Progenitor cell of endocrine pancreas (in vitro differentiated cells): Measurements from ENCODE around the gene KCNIP1. TPM values are rescaled to one million over a fixed set of nuclear protein-coding genes. Genes with fewer than 3 reads are reported as not detected.

Source experiments
- DNase-seq: peaks from one replicate; pipeline ENCODE4 v3.0.0; 2021; ENCODE audit warnings: low spot score; ENCODE audit not compliant: unreplicated experiment
- H3K27ac Mint-ChIP-seq: 2 replicates; pipeline ENCODE4 v1.8.0; 2021; ENCODE audit warnings: mild to moderate bottlenecking, moderate library complexity, mixed read lengths
- H3K27me3 Mint-ChIP-seq: 2 replicates; pipeline ENCODE4 v1.8.0; 2021; ENCODE audit warnings: mixed read lengths
- H3K36me3 Mint-ChIP-seq: 2 replicates; pipeline ENCODE4 v1.8.0; 2022; ENCODE audit warnings: mixed read lengths; ENCODE audit not compliant: insufficient read depth
- H3K4me1 Mint-ChIP-seq: 2 replicates; pipeline ENCODE4 v1.8.0; 2021; ENCODE audit warnings: low read depth, mixed read lengths
- H3K4me3 Mint-ChIP-seq: 2 replicates; pipeline ENCODE4 v1.8.0; 2021; ENCODE audit warnings: low read depth, mild to moderate bottlenecking, moderate library complexity, mixed read lengths
- H3K9me3 Mint-ChIP-seq: 2 replicates; pipeline ENCODE4 v1.8.0; 2021; ENCODE audit warnings: low read depth, mixed read lengths
- CTCF ChIP-seq: fragments of 200-600 bp; sonication (generic); IDR thresholded peaks from one replicate; pipeline ENCODE4 v1.5.0; 2021; ENCODE audit warnings: antibody characterized with exemption, mild to moderate bottlenecking; ENCODE audit not compliant: unreplicated experiment
- total RNA-seq: library from RNA; stranded (reverse); gene quantifications from 2 replicates; pipeline ENCODE4 v1.2.1, GENCODE V29; 2021

Gene KCNIP1
- total RNA-seq, 1 donor from 2014 or later = 18.2 TPM

- peaks cover 16% of the 10 kb centered on the region for H3K27me3 Mint-ChIP-seq
- DNase-seq = no peak
- no peak overlapping the region for H3K4me3 Mint-ChIP-seq
- no peaks in the 10 kb centered on the region for H3K36me3 Mint-ChIP-seq
- H3K4me1 Mint-ChIP-seq = peaks cover 21% of the 10 kb centered on the region
- no peak overlapping the region for H3K27ac Mint-ChIP-seq
- TF ChIP-seq CTCF = no peak
- H3K9me3 Mint-ChIP-seq = no peaks in the 10 kb centered on the region
These were observed 19.9 kb upstream of the KCNIP1 start for GRCh38 chr5:170483701-170484458.

- no peak for TF ChIP-seq CTCF
- Mint-ChIP-seq H3K4me3 (no peak overlapping the region), H3K4me1 (peaks cover 18% of the 10 kb centered on the region), H3K36me3 (no peaks in the 10 kb centered on the region), H3K27ac (no peak overlapping the region), H3K27me3 (peaks cover 17% of the 10 kb centered on the region), H3K9me3 (no peaks in the 10 kb centered on the region)
- DNase-seq = no peak
These were observed 19.4 kb upstream of the KCNIP1 start for GRCh38 chr5:170484459-170484831.

GRCh38 chr5:170484847-170485615 is 18.8 kb upstream of the KCNIP1 start:
- no peak overlapping the region for H3K4me3 Mint-ChIP-seq
- H3K36me3 Mint-ChIP-seq = no peaks in the 10 kb centered on the region
- DNase-seq = no peak
- H3K27ac Mint-ChIP-seq = no peak overlapping the region
- TF ChIP-seq CTCF = no peak
- H3K9me3 Mint-ChIP-seq = no peaks in the 10 kb centered on the region
- H3K27me3 Mint-ChIP-seq = peaks cover 17% of the 10 kb centered on the region
- peaks cover 12% of the 10 kb centered on the region for H3K4me1 Mint-ChIP-seq

- Mint-ChIP-seq H3K9me3 (no peaks in the 10 kb centered on the region), H3K4me1 (peaks cover 7% of the 10 kb centered on the region), H3K36me3 (no peaks in the 10 kb centered on the region), H3K27me3 (peaks cover 17% of the 10 kb centered on the region), H3K4me3 (no peak overlapping the region), H3K27ac (no peak overlapping the region)
- no peak for DNase-seq
- TF ChIP-seq CTCF = no peak
These were observed 18.3 kb upstream of the KCNIP1 start for GRCh38 chr5:170485616-170485911.

- Mint-ChIP-seq H3K9me3 (no peaks in the 10 kb centered on the region), H3K4me3 (no peak overlapping the region), H3K36me3 (no peaks in the 10 kb centered on the region), H3K27ac (no peak overlapping the region), H3K4me1 (peaks cover 5% of the 10 kb centered on the region), H3K27me3 (peaks cover 17% of the 10 kb centered on the region)
- no peak for TF ChIP-seq CTCF
- DNase-seq = no peak
These were observed 17.4 kb upstream of the KCNIP1 start for GRCh38 chr5:170486371-170486770.
